ENCODE measurements around the gene ASXL3. TPM values are rescaled to one million over a fixed set of nuclear protein-coding genes. Genes with fewer than 3 reads are reported as not detected.

Gene ASXL3
- polyA plus RNA-seq, 1 experiment = not detected

GRCh38 chr18:33717339-33717738, 139.3 kb downstream of the ASXL3 start:
- ChIA-PET CTCF (interaction anchor here (0.9 kb wide), 1 partner anchor 13 kb away, joined by 3 read pairs; no protein-coding TSS in a partner anchor), POLR2A (no interaction called here)
- no peak for TF ChIP-seq CTCF (IDR thresholded peaks at IDR 0.05; ENCODE audit: insufficient read depth, low read depth, low read length)

GRCh38 chr18:33720133-33720532, 142.1 kb downstream of the ASXL3 start:
- no peak for TF ChIP-seq CTCF (IDR thresholded peaks at IDR 0.05; ENCODE audit: insufficient read depth, low read depth, low read length)
- H3K4me3 ChIP-seq (ENCODE audit: low read depth, low read length) = no peak overlapping the region
- CTCF ChIA-PET = no interaction called here
- DNase-seq (ENCODE audit: low read depth) = no peak
- H3K36me3 ChIP-seq (ENCODE audit: control insufficient read depth, insufficient read depth, low read length) = no peaks in the 10 kb centered on the region
- POLR2A ChIA-PET = no interaction called here
- H3K27me3 ChIP-seq (ENCODE audit: control insufficient read depth, insufficient read depth, low read length) = no peaks in the 10 kb centered on the region

More at GRCh38 chr18:33717339-33717738, 139.3 kb downstream of the ASXL3 start:
- DNase-seq (ENCODE audit: low read depth) = no peak
- no peaks in the 10 kb centered on the region for H3K27me3 ChIP-seq (ENCODE audit: control insufficient read depth, insufficient read depth, low read length)
- no peak overlapping the region for H3K4me3 ChIP-seq (ENCODE audit: low read depth, low read length)
- H3K36me3 ChIP-seq (ENCODE audit: control insufficient read depth, insufficient read depth, low read length) = no peaks in the 10 kb centered on the region

- Histone ChIP-seq H3K27me3 (ENCODE audit: control insufficient read depth, insufficient read depth, low read length) (no peaks in the 10 kb centered on the region), H3K36me3 (ENCODE audit: control insufficient read depth, insufficient read depth, low read length) (no peaks in the 10 kb centered on the region), H3K4me3 (ENCODE audit: low read depth, low read length) (no peak overlapping the region)
- no peak for TF ChIP-seq CTCF (IDR thresholded peaks at IDR 0.05; ENCODE audit: insufficient read depth, low read depth, low read length)
- ChIA-PET POLR2A (no interaction called here), CTCF (no interaction called here)
- no peak for DNase-seq (ENCODE audit: low read depth)
These were observed 151.5 kb downstream of the ASXL3 start for GRCh38 chr18:33729556-33729955.

GRCh38 chr18:33733376-33733775, 155.4 kb downstream of the ASXL3 start:
- H3K36me3 ChIP-seq (ENCODE audit: control insufficient read depth, insufficient read depth, low read length) = no peaks in the 10 kb centered on the region
- no peak for TF ChIP-seq CTCF (IDR thresholded peaks at IDR 0.05; ENCODE audit: insufficient read depth, low read depth, low read length)
- H3K4me3 ChIP-seq (ENCODE audit: low read depth, low read length) = no peak overlapping the region
- no peaks in the 10 kb centered on the region for H3K27me3 ChIP-seq (ENCODE audit: control insufficient read depth, insufficient read depth, low read length)
- POLR2A ChIA-PET = no interaction called here
- no peak for DNase-seq (ENCODE audit: low read depth)
- CTCF ChIA-PET = no interaction called here

GRCh38 chr18:33735428-33735827, 157.4 kb downstream of the ASXL3 start:
- TF ChIP-seq CTCF (IDR thresholded peaks at IDR 0.05; ENCODE audit: insufficient read depth, low read depth, low read length) = no peak
- Histone ChIP-seq H3K36me3 (ENCODE audit: control insufficient read depth, insufficient read depth, low read length) (no peaks in the 10 kb centered on the region), H3K27me3 (ENCODE audit: control insufficient read depth, insufficient read depth, low read length) (no peaks in the 10 kb centered on the region), H3K4me3 (ENCODE audit: low read depth, low read length) (no peak overlapping the region)
- no peak for DNase-seq (ENCODE audit: low read depth)
- ChIA-PET POLR2A (no interaction called here), CTCF (interaction anchor here (1.4 kb wide), 1 partner anchor 9 kb away, joined by 4 read pairs; no protein-coding TSS in a partner anchor)

Data from BJ (cell line).